ENCODE data around the gene CPNE4.

The CPNE4 gene

DNA sequence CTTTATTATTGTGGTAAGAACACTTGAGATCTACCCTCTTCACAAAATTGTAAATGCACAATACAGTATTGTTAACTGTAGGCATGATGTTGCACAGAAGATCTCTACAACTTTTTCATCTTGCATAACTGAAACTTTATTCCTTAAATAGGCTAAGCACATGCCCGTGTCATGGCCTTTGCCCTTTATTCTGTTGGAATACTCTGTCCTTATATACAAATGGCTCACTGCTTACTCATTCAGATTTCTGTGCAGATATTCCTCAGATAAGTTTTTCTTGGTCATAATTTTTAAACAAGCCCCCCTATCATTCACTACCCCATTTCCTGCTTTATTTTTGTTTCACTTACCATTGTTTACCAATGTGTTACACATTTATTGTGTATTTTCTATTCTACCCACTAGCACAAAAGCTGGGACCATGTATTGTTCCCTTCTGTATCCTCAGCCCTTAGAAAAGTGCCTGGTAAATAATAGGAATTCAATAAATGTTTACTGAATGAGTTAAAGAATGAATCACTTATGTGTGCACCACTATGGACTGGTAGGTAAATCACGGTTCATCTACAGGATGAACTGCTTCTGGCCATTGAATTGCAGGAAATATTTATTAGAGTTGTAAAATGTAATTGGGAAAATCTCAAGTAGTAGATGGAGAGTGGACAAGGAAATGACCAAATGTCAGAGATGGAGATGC, 151.0 kb downstream of the CPNE4 start:
- no peak for TF ChIP-seq SIN3A (IDR thresholded peaks at IDR 0.05; ENCODE audit: borderline replicate concordance, insufficient read depth, low read length)
- TF ChIP-seq, protein P1, sequence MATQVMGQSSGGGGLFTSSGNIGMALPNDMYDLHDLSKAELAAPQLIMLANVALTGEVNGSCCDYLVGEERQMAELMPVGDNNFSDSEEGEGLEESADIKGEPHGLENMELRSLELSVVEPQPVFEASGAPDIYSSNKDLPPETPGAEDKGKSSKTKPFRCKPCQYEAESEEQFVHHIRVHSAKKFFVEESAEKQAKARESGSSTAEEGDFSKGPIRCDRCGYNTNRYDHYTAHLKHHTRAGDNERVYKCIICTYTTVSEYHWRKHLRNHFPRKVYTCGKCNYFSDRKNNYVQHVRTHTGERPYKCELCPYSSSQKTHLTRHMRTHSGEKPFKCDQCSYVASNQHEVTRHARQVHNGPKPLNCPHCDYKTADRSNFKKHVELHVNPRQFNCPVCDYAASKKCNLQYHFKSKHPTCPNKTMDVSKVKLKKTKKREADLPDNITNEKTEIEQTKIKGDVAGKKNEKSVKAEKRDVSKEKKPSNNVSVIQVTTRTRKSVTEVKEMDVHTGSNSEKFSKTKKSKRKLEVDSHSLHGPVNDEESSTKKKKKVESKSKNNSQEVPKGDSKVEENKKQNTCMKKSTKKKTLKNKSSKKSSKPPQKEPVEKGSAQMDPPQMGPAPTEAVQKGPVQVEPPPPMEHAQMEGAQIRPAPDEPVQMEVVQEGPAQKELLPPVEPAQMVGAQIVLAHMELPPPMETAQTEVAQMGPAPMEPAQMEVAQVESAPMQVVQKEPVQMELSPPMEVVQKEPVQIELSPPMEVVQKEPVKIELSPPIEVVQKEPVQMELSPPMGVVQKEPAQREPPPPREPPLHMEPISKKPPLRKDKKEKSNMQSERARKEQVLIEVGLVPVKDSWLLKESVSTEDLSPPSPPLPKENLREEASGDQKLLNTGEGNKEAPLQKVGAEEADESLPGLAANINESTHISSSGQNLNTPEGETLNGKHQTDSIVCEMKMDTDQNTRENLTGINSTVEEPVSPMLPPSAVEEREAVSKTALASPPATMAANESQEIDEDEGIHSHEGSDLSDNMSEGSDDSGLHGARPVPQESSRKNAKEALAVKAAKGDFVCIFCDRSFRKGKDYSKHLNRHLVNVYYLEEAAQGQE (IDR thresholded peaks at IDR 0.05; ENCODE audit: insufficient read depth in 1 of 2, low read depth in 2 of 2, low read length in 2 of 2) = no peak
- TF ChIP-seq FOXP2 (optimal IDR thresholded peaks at IDR 0.05; ENCODE audit: borderline replicate concordance, extremely low read depth, extremely low read length, insufficient read depth) = no peak
- no peak for TF ChIP-seq POLR2AphosphoS5 (IDR thresholded peaks at IDR 0.05; ENCODE audit: low read depth, low read length)
- no peak for TF ChIP-seq TAF1 (IDR thresholded peaks at IDR 0.05; ENCODE audit: borderline replicate concordance, insufficient read depth, low read length)

DNA sequence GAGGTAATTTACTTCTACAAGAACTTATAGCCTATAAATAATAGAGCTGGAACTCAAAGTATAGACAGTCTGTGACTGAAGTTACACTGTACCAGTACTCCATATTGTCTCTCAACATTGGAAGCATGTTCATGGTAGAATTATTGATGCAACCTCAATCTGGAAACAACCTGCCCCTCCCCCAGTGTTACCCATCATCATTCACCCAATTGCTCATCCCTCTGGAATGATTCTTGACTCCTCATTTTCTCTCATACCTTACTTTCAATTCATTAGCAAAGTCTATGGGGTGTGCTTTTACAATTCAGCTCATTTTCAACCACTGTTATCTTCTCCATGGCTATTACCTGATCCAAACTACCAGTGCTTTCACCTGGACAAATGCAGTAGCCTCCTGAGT, 151.7 kb downstream of the CPNE4 start:
- TF ChIP-seq TAF1 (IDR thresholded peaks at IDR 0.05; ENCODE audit: borderline replicate concordance, insufficient read depth, low read length) (no peak), FOXP2 (optimal IDR thresholded peaks at IDR 0.05; ENCODE audit: borderline replicate concordance, extremely low read depth, extremely low read length, insufficient read depth) (no peak), SIN3A (IDR thresholded peaks at IDR 0.05; ENCODE audit: borderline replicate concordance, insufficient read depth, low read length) (no peak)

DNA sequence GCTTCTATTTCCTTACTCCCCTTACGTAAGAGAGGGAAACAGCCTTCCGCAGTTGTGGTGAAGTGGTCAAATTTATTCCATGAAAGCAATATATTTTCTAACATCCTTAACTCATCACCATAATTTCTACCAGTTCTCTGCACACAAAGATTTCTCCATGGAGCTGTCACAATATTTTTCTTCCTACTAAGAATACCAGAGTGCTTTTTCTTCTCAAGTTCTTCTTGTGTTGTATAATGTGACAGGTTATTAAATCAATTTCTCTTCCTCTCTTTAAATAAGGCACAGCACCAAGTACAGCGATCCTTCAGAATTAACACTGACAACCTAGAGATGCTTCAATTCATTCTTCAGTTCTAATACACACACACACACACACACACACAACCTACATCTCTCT, 153.0 kb downstream of the CPNE4 start:
- TF ChIP-seq FOXP2 (optimal IDR thresholded peaks at IDR 0.05; ENCODE audit: borderline replicate concordance, extremely low read depth, extremely low read length, insufficient read depth) (no peak), SIN3A (IDR thresholded peaks at IDR 0.05; ENCODE audit: borderline replicate concordance, insufficient read depth, low read length) (no peak), TAF1 (IDR thresholded peaks at IDR 0.05; ENCODE audit: borderline replicate concordance, insufficient read depth, low read length) (no peak), POLR2AphosphoS5 (IDR thresholded peaks at IDR 0.05; ENCODE audit: low read depth, low read length) (no peak)
- TF ChIP-seq, protein P1 (IDR thresholded peaks at IDR 0.05; ENCODE audit: insufficient read depth in 1 of 2, low read depth in 2 of 2, low read length in 2 of 2) = no peak

DNA sequence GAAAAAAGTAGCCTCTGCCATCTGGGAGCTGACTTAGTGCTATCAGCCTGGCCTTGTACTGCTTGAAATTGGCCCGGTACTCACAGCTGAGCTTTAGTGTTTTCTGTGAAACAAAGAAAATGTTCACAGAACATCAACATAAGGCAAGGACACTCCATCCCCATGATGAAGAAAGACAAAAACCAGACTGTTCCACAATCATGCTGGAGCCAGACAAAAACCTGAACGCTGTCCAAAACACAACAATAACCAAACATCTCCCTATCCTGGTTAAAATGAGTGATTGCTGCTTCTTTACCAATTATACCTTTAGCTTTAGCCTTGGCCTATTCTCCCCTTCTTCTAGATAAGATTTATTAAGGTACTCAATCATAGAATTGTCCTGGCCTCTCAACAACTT, 153.9 kb downstream of the CPNE4 start:
- TF ChIP-seq FOXP2 (optimal IDR thresholded peaks at IDR 0.05; ENCODE audit: borderline replicate concordance, extremely low read depth, extremely low read length, insufficient read depth) (no peak), TAF1 (IDR thresholded peaks at IDR 0.05; ENCODE audit: borderline replicate concordance, insufficient read depth, low read length) (no peak)

DNA sequence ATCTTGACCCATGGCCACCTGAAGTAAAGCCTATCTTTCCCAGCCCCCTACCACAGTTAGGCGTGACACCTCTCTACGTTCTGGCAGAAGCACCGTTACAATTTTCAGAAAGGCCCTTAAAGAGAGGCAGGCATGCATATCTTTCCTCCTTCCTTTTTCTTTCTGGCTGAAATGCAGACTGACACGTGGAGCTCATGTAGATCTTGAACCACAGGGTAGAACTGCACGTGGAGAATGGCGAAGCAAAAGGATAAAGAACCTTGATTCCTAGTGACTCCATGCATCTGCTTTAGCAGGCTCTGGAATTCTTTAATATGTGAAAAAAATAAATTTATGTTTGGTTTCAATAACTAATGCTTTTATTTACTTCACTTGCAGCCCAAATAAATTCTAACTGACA, 166.6 kb downstream of the CPNE4 start:
- TF ChIP-seq, protein P1 (IDR thresholded peaks at IDR 0.05; ENCODE audit: insufficient read depth in 1 of 2, low read depth in 2 of 2, low read length in 2 of 2) = no peak
- TF ChIP-seq SIN3A (IDR thresholded peaks at IDR 0.05; ENCODE audit: borderline replicate concordance, insufficient read depth, low read length) (no peak), TAF1 (IDR thresholded peaks at IDR 0.05; ENCODE audit: borderline replicate concordance, insufficient read depth, low read length) (no peak), FOXP2 (optimal IDR thresholded peaks at IDR 0.05; ENCODE audit: borderline replicate concordance, extremely low read depth, extremely low read length, insufficient read depth) (no peak), POLR2AphosphoS5 (IDR thresholded peaks at IDR 0.05; ENCODE audit: low read depth, low read length) (no peak)

DNA sequence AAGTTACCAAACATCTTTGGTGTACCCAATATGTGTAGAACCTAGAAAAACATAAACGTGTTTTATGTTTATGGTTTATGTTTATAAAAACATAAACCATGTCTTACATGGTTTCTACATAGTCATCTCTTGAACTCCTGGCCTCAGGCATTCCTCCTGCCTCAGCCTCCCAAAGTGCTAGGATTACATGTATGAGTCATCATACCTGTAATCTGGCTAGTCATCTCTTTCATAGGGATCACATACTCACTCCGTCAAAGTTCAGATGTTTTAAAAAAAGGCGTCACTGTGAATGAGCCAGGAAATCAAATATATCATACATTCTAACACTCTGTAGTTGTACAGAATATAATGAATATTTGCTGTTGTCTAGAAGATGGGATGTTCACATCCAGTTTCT, 178.6 kb downstream of the CPNE4 start:
- TF ChIP-seq FOXP2 (optimal IDR thresholded peaks at IDR 0.05; ENCODE audit: borderline replicate concordance, extremely low read depth, extremely low read length, insufficient read depth) = no peak
- no peak for TF ChIP-seq SIN3A (IDR thresholded peaks at IDR 0.05; ENCODE audit: borderline replicate concordance, insufficient read depth, low read length)
- no peak for TF ChIP-seq TAF1 (IDR thresholded peaks at IDR 0.05; ENCODE audit: borderline replicate concordance, insufficient read depth, low read length)
- TF ChIP-seq, protein P1 (IDR thresholded peaks at IDR 0.05; ENCODE audit: insufficient read depth in 1 of 2, low read depth in 2 of 2, low read length in 2 of 2) = no peak
- TF ChIP-seq POLR2AphosphoS5 (IDR thresholded peaks at IDR 0.05; ENCODE audit: low read depth, low read length) = no peak
